Karpas-422 (cell line): Measurements from ENCODE around the gene COL19A1. TPM values are rescaled to one million over a fixed set of nuclear protein-coding genes. Genes with fewer than 3 reads are reported as not detected.

Source experiments
- DNase-seq: peaks from one replicate; pipeline ENCODE4 v3.0.0-alpha.2; 2015
- H2AFZ ChIP-seq: fragments of 200-600 bp; sonication (generic); 2 replicates; pipeline ENCODE4 v1.6.1; 2014; ENCODE audit warnings: antibody characterized with exemption, low read length, mixed read lengths
- H3K27ac ChIP-seq: fragments of 200-600 bp; sonication (generic); 2 replicates; pipeline ENCODE4 v1.5.1; 2014; ENCODE audit warnings: mild to moderate bottlenecking, low read length, moderate library complexity
- H3K27me3 ChIP-seq: fragments of 200-600 bp; sonication (generic); 2 replicates; pipeline ENCODE4 v1.6.1; 2014; ENCODE audit warnings: low read length, mixed read lengths
- H3K36me3 ChIP-seq: fragments of 200-600 bp; sonication (generic); 2 replicates; pipeline ENCODE4 v1.6.1; 2014; ENCODE audit warnings: low read length, mixed read lengths; ENCODE audit not compliant: insufficient read depth
- H3K4me1 ChIP-seq: fragments of 200-600 bp; sonication (generic); 2 replicates; pipeline ENCODE4 v1.6.1; 2014; ENCODE audit warnings: mild to moderate bottlenecking, low read length, mixed read lengths
- H3K4me2 ChIP-seq: fragments of 200-600 bp; sonication (generic); 2 replicates; pipeline ENCODE4 v1.6.1; 2014; ENCODE audit warnings: low read length, low read depth, mild to moderate bottlenecking; ENCODE audit not compliant: poor library complexity, severe bottlenecking
- H3K4me3 ChIP-seq: fragments of 200-600 bp; sonication (generic); 2 replicates; pipeline ENCODE4 v1.5.1; 2014; ENCODE audit warnings: mild to moderate bottlenecking, antibody characterized with exemption, low read length, mixed read lengths
- H3K79me2 ChIP-seq: fragments of 200-600 bp; sonication (generic); 2 replicates; pipeline ENCODE4 v1.6.1; 2014; ENCODE audit warnings: mild to moderate bottlenecking, low read length, mixed read lengths
- H3K9ac ChIP-seq: fragments of 200-600 bp; sonication (generic); 2 replicates; pipeline ENCODE4 v1.6.0; 2014; ENCODE audit warnings: low read length
- H3K9me2 ChIP-seq: fragments of 200-600 bp; sonication (generic), shearing (Covaris generic); replicated peaks from 2 replicates; pipeline ENCODE4 v1.6.0; 2014; ENCODE audit warnings: mild to moderate bottlenecking, low read length, moderate library complexity; ENCODE audit not compliant: insufficient read depth
- H3K9me3 ChIP-seq: fragments of 300-700, 200-600 bp; sonication (generic); 2 replicates; pipeline ENCODE4 v1.6.1; 2014; ENCODE audit warnings: low read length, mixed read lengths
- H4K20me1 ChIP-seq: fragments of 200-600 bp; sonication (generic); 2 replicates; pipeline ENCODE4 v1.6.1; 2014; ENCODE audit warnings: mild to moderate bottlenecking, antibody characterized with exemption, low read length, low read depth; ENCODE audit not compliant: insufficient read depth
- total RNA-seq: library from RNA; depleted of rRNA; stranded (reverse); fragments of >200 nt; shearing (Covaris generic); gene quantifications from 2 replicates; pipeline ENCODE4 v1.2.3, GENCODE V29; 2014; ENCODE audit warnings: low replicate concordance

The COL19A1 gene
- total RNA-seq, 1 experiment from 2014 or later, result not detected

DNA sequence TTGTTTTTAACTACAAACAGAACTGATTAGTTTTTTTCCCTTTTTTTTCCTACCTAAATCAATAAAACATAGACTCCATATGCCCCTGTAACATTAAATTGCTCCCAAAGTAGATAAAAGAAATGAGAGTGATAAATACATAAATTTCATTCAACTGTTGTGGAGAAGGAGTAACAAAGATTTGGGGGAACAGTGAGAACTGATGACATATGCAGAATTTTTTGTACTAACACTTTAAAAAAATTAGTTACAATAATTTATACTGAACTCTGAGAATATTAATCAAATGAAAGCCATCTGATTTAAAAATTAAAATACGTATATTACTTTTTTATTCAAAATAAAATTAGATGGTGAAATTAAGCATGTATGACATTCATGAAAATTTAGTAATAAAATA is 195.7 kb downstream of the COL19A1 start:
- Histone ChIP-seq H3K27me3 (no peaks in the 10 kb centered on the region), H3K27ac (no peak overlapping the region), H3K36me3 (no peaks in the 10 kb centered on the region), H3K4me1 (no peaks in the 10 kb centered on the region), H3K9me2 (no peaks in the 10 kb centered on the region), H4K20me1 (no peaks in the 10 kb centered on the region), H3K4me2 (no peak overlapping the region), H3K79me2 (no peaks in the 10 kb centered on the region), H3K9ac (no peak overlapping the region), H3K9me3 (no peaks in the 10 kb centered on the region; the same call in 1 of the 2 replicates), H3K4me3 (no peak overlapping the region), H2AFZ (no peak overlapping the region)
- no peak for DNase-seq

DNA sequence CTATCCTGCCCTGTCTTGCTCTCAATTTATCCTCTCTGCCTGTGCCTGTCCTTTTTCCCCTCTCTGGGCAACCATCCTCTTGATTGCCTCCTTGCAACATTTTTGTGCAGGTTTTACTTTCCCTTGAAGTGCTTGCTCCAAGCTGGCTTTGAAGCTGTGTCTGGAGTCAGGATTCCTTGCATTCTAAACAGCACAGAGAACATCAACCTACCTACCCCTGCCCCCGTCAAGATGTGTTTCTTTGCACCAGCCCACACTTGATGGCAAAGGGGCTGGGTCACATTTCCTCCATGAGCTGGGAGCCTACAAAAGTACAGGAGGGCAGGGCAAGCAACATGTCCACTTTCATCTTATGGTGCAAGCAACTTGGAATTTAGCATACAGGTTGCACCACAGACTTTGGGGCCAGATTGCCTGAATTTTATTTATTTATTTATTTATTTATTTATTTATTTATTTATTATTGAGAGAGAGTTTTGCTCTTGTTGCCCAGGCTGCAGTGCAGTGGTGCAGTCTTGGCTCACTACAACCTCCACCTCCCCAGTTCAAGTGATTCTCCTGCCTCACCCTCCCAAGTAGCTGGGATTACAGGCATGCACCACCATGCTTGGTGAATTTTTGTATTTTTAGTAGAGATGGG is 206.3 kb downstream of the COL19A1 start:
- no peaks in the 10 kb centered on the region for H4K20me1 ChIP-seq
- no peaks in the 10 kb centered on the region for H3K9me3 ChIP-seq
- H3K36me3 ChIP-seq, result no peaks in the 10 kb centered on the region
- no peak overlapping the region for H3K4me3 ChIP-seq
- no peaks in the 10 kb centered on the region for H3K79me2 ChIP-seq
- no peaks in the 10 kb centered on the region for H3K9me2 ChIP-seq
- H3K27me3 ChIP-seq, result no peaks in the 10 kb centered on the region
- no peak overlapping the region for H2AFZ ChIP-seq
- no peak for DNase-seq
- H3K4me1 ChIP-seq, result no peaks in the 10 kb centered on the region
- no peak overlapping the region for H3K9ac ChIP-seq
- no peak overlapping the region for H3K27ac ChIP-seq
- H3K4me2 ChIP-seq, result no peak overlapping the region

DNA sequence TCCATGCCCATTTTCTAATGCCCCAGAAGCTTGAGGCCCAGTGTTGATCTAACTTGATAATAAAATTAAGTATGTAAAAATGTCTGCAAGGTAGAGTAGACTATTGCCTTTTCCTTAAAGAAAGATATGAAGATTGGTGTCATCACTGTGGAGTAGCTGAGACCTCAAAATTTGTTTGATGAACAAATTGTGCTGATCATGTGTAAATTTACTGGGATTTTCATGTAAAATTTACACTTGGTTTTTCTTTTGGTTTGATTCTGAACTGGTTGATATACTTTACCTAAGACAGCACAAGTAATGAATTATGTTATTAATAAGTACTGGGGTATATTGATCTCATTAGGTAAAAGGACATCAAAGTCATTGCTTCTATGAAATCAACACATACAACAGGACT is 207.3 kb downstream of the COL19A1 start:
- Histone ChIP-seq H3K4me1 (no peaks in the 10 kb centered on the region), H3K27ac (no peak overlapping the region), H3K79me2 (no peaks in the 10 kb centered on the region), H3K4me2 (no peak overlapping the region), H3K9me2 (no peaks in the 10 kb centered on the region), H3K36me3 (no peaks in the 10 kb centered on the region), H3K9me3 (no peaks in the 10 kb centered on the region), H3K4me3 (no peak overlapping the region), H4K20me1 (no peaks in the 10 kb centered on the region), H3K27me3 (no peaks in the 10 kb centered on the region), H2AFZ (no peak overlapping the region), H3K9ac (no peak overlapping the region)
- no peak for DNase-seq

DNA sequence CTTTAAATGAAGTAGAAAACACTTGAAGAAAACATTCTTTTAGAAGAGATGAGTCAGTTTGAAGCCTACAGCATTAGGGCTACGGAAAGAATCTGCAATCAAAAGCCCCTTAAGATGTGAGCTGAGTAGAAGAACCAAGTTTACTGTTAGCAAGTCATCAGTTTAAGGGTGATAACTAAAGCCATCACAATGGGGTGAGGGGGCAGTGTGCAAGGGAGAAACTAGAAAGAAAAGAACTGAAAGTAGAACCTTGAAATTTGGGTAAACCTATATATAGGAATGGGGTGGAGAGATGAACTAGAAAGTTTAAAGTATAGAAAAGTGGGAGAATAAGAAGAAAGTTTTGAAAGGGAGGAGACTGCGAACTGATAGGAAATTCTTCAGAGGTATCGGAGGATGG is 212.9 kb downstream of the COL19A1 start:
- Histone ChIP-seq H3K79me2 (no peaks in the 10 kb centered on the region), H4K20me1 (no peaks in the 10 kb centered on the region), H3K9ac (no peak overlapping the region), H3K27me3 (no peaks in the 10 kb centered on the region), H3K36me3 (no peaks in the 10 kb centered on the region), H2AFZ (no peak overlapping the region), H3K9me2 (no peaks in the 10 kb centered on the region), H3K27ac (no peak overlapping the region), H3K4me3 (no peak overlapping the region), H3K4me2 (no peak overlapping the region), H3K4me1 (no peaks in the 10 kb centered on the region), H3K9me3 (no peaks in the 10 kb centered on the region)
- DNase-seq, result no peak

DNA sequence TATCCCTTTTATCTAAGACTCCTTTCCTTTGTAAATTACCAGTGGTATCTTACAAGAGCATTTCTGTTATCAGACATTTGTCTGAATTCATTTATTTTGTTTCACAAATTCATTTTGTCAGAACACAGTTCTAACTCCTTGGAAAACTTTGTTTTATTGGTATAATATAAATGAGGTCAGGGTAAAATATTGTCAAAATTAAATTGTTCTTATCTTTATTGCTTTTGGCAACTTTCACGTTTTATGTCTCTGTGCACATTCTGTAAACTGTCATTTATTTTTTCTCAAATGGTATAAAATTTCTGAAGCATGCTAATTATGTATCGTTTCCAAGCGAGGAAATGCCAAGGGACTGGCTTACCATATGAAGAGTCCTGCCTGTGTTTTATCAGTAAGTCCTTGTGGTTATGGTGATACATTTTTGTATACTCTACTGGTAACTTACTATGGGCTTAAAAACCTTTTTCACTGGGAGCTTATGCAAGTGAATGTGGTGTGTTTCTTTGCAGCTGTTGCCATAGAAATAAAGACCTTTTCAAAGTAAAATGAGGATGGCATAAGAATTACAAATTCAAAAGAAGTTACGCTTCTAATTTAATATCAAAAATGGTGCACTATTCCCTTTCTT is 214.2 kb downstream of the COL19A1 start:
- no peak overlapping the region for H3K9ac ChIP-seq
- no peaks in the 10 kb centered on the region for H4K20me1 ChIP-seq
- H3K4me3 ChIP-seq, result no peak overlapping the region
- no peak for DNase-seq
- no peaks in the 10 kb centered on the region for H3K4me1 ChIP-seq
- H3K4me2 ChIP-seq, result no peak overlapping the region
- no peaks in the 10 kb centered on the region for H3K9me2 ChIP-seq
- no peak overlapping the region for H3K27ac ChIP-seq
- no peaks in the 10 kb centered on the region for H3K27me3 ChIP-seq
- H2AFZ ChIP-seq, result no peak overlapping the region
- no peaks in the 10 kb centered on the region for H3K9me3 ChIP-seq
- no peaks in the 10 kb centered on the region for H3K36me3 ChIP-seq
- no peaks in the 10 kb centered on the region for H3K79me2 ChIP-seq

DNA sequence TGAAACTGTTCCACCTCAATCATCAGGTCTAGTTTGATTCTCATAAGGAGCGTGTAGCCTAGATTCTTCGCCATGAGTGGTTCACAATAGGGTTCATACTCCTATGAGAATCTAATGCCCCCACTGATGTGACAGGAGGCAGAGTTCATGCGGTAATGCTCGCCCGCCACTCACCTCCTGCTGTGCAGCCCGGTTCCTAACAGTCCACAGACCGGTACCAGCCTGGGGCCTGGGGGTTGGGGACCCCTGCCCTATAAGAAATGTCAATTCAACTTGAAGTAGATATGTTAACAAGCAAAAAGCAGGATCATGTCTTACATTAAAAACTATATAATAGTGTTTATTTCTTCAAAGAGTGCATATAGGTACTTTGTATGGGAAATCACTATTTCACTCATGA is 216.5 kb downstream of the COL19A1 start:
- no peaks in the 10 kb centered on the region for H3K27me3 ChIP-seq
- no peaks in the 10 kb centered on the region for H3K9me2 ChIP-seq
- no peak overlapping the region for H2AFZ ChIP-seq
- no peaks in the 10 kb centered on the region for H3K4me1 ChIP-seq
- DNase-seq, result no peak
- no peaks in the 10 kb centered on the region for H4K20me1 ChIP-seq
- H3K4me3 ChIP-seq, result no peak overlapping the region
- no peak overlapping the region for H3K27ac ChIP-seq
- no peak overlapping the region for H3K9ac ChIP-seq
- no peaks in the 10 kb centered on the region for H3K36me3 ChIP-seq
- H3K4me2 ChIP-seq, result no peak overlapping the region
- no peaks in the 10 kb centered on the region for H3K79me2 ChIP-seq
- H3K9me3 ChIP-seq, result no peaks in the 10 kb centered on the region

DNA sequence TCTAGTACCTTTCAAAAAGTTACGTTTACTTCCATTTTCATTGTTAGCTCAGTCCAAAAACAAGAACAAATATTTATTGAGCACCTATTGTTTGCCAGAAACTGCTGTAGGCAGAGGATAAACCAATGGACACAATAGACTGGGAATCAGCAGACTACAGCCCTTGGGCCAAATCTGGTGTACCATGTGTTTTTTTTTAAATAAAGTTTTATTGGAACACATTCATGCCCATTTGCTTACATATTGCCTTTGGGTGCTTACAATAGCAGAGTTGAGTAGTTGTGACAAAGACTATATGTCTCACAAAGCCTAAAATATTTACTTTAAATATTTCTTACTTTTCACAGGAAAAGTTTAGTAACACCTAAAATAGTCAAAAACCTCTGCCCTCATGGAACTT is 220.4 kb downstream of the COL19A1 start:
- Histone ChIP-seq H3K4me2 (no peak overlapping the region), H2AFZ (no peak overlapping the region), H3K9ac (no peak overlapping the region), H4K20me1 (no peaks in the 10 kb centered on the region), H3K27me3 (no peaks in the 10 kb centered on the region), H3K9me2 (no peaks in the 10 kb centered on the region), H3K4me3 (no peak overlapping the region), H3K4me1 (no peaks in the 10 kb centered on the region), H3K79me2 (no peaks in the 10 kb centered on the region), H3K9me3 (no peaks in the 10 kb centered on the region), H3K36me3 (no peaks in the 10 kb centered on the region), H3K27ac (no peak overlapping the region)
- no peak for DNase-seq

DNA sequence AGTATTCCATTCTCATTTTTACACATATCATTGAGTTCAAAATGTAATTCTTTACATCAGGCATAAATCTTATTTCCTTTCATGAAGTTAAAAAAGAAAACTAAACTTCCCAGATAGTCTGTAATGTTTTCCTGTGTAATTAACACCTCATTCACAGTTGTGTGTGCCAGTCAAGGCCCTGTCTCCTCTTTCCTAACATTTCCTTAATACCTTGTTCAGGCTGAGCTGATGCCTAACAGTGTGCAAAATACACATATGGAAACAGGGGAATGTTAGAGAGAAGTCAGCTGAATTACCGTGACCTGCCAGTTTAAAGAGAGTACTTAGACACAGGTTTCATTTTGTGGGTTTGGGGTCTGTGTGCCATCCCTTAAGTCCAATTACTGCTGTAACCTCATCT is 227.8 kb downstream of the COL19A1 start:
- no peak overlapping the region for H3K9ac ChIP-seq
- H3K9me2 ChIP-seq, result no peaks in the 10 kb centered on the region
- no peak overlapping the region for H3K4me3 ChIP-seq
- DNase-seq, result no peak
- H3K36me3 ChIP-seq, result no peaks in the 10 kb centered on the region
- H3K9me3 ChIP-seq, result no peaks in the 10 kb centered on the region
- no peaks in the 10 kb centered on the region for H3K27me3 ChIP-seq
- no peaks in the 10 kb centered on the region for H3K4me1 ChIP-seq
- H3K27ac ChIP-seq, result no peak overlapping the region
- no peak overlapping the region for H3K4me2 ChIP-seq
- H3K79me2 ChIP-seq, result no peaks in the 10 kb centered on the region
- no peaks in the 10 kb centered on the region for H4K20me1 ChIP-seq
- H2AFZ ChIP-seq, result no peak overlapping the region
